IMR-90 (cell line): Measurements from ENCODE around the gene TAGLN.

Source experiments
- BHLHE40 ChIP-seq: fragments of 150-350 bp; IDR thresholded peaks from 2 replicates; pipeline ENCODE4 v1.6.1; 2016; ENCODE audit warnings: mild to moderate bottlenecking, low read depth, low read length
- ELK1 ChIP-seq: fragments of 150-350 bp; IDR thresholded peaks from 2 replicates; pipeline ENCODE4 v1.6.1; 2016; ENCODE audit warnings: low read depth, mild to moderate bottlenecking, low read length, moderate library complexity, borderline replicate concordance
- FOS ChIP-seq: fragments of 150-350 bp; IDR thresholded peaks from 2 replicates; pipeline ENCODE4 v1.6.1; 2016; ENCODE audit warnings: low read depth, low read length
- MAZ ChIP-seq: IDR thresholded peaks from 2 replicates; pipeline ENCODE4 v1.6.1; 2012; ENCODE audit warnings: low read depth, mild to moderate bottlenecking, low read length, improper control_type of control experiment, moderate library complexity, borderline replicate concordance
- POLR2A ChIP-seq: IDR thresholded peaks from 2 replicates; pipeline ENCODE4 v1.6.1; 2012; ENCODE audit warnings: mild to moderate bottlenecking, low read depth, low read length
- RCOR1 ChIP-seq: IDR thresholded peaks from 2 replicates; pipeline ENCODE4 v1.6.1; 2012; ENCODE audit warnings: mild to moderate bottlenecking, low read length, improper control_type of control experiment; ENCODE audit not compliant: insufficient replicate concordance
- RFX5 ChIP-seq: IDR thresholded peaks from 2 replicates; pipeline ENCODE4 v1.8.0; 2012; ENCODE audit warnings: low read depth, mild to moderate bottlenecking, low read length, moderate library complexity
- SMC3 ChIP-seq: fragments of 150-350 bp; IDR thresholded peaks from 2 replicates; pipeline ENCODE4 v1.6.1; 2016; ENCODE audit warnings: low read depth, mild to moderate bottlenecking, antibody characterized with exemption, low read length, moderate library complexity
- TF ChIP-seq, protein P1 (sequence below): conservative IDR thresholded peaks from 2 replicates; pipeline ENCODE4 v1.5.1; 2012; ENCODE audit warnings: mild to moderate bottlenecking, low read depth, low read length, improper control_type of control experiment

GRCh38 chr11:117177534-117178209 is 21.5 kb upstream of the TAGLN start:
- TF ChIP-seq ELK1 (no peak), POLR2A (no peak), RFX5 (no peak), BHLHE40 (no peak), RCOR1 (no peak), MAZ (no peak), SMC3 (no peak), FOS (no peak)
- TF ChIP-seq, protein P1, sequence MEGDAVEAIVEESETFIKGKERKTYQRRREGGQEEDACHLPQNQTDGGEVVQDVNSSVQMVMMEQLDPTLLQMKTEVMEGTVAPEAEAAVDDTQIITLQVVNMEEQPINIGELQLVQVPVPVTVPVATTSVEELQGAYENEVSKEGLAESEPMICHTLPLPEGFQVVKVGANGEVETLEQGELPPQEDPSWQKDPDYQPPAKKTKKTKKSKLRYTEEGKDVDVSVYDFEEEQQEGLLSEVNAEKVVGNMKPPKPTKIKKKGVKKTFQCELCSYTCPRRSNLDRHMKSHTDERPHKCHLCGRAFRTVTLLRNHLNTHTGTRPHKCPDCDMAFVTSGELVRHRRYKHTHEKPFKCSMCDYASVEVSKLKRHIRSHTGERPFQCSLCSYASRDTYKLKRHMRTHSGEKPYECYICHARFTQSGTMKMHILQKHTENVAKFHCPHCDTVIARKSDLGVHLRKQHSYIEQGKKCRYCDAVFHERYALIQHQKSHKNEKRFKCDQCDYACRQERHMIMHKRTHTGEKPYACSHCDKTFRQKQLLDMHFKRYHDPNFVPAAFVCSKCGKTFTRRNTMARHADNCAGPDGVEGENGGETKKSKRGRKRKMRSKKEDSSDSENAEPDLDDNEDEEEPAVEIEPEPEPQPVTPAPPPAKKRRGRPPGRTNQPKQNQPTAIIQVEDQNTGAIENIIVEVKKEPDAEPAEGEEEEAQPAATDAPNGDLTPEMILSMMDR, result no peak
